ENCODE results near the gene KIZ.
A peak's percentile ranks its signal among the peaks of the same experiment; 100 is the strongest.

Gene KIZ

GRCh38 chr20:21251278-21251677 is 125.4 kb downstream of the KIZ start:
- TF ChIP-seq CTCF (IDR thresholded peaks at IDR 0.05; ENCODE audit: insufficient read depth, low read depth, low read length, missing control alignments): no peak
- no peak overlapping the region for H3K4me3 ChIP-seq (ENCODE audit: low read depth, low read length)
- DNase-seq (ENCODE audit: low read depth): no peak

GRCh38 chr20:21257192-21257591 is 131.3 kb downstream of the KIZ start:
- H3K4me3 ChIP-seq (ENCODE audit: low read depth, low read length): no peak overlapping the region
- no peak for TF ChIP-seq CTCF (IDR thresholded peaks at IDR 0.05; ENCODE audit: insufficient read depth, low read depth, low read length, missing control alignments)
- no peak for DNase-seq (ENCODE audit: low read depth)

GRCh38 chr20:21258411-21258810 is 132.5 kb downstream of the KIZ start:
- no peak for TF ChIP-seq CTCF (IDR thresholded peaks at IDR 0.05; ENCODE audit: insufficient read depth, low read depth, low read length, missing control alignments)
- DNase-seq (ENCODE audit: low read depth): no peak
- no peak overlapping the region for H3K4me3 ChIP-seq (ENCODE audit: low read depth, low read length)

- no peak overlapping the region for H3K4me3 ChIP-seq (ENCODE audit: low read depth, low read length)
- no peak for DNase-seq (ENCODE audit: low read depth)
- TF ChIP-seq CTCF (IDR thresholded peaks at IDR 0.05; ENCODE audit: insufficient read depth, low read depth, low read length, missing control alignments): no peak
Measured at GRCh38 chr20:21259346-21259745, 133.5 kb downstream of the KIZ start.

GRCh38 chr20:21262812-21263211 is 136.9 kb downstream of the KIZ start:
- no peak overlapping the region for H3K4me3 ChIP-seq (ENCODE audit: low read depth, low read length)
- DNase-seq (ENCODE audit: low read depth): no peak
- TF ChIP-seq CTCF (IDR thresholded peaks at IDR 0.05; ENCODE audit: insufficient read depth, low read depth, low read length, missing control alignments): no peak

- TF ChIP-seq CTCF (IDR thresholded peaks at IDR 0.05; ENCODE audit: insufficient read depth, low read depth, low read length, missing control alignments): no peak
- no peak for DNase-seq (ENCODE audit: low read depth)
- no peak overlapping the region for H3K4me3 ChIP-seq (ENCODE audit: low read depth, low read length)
Measured at GRCh38 chr20:21265261-21266190, 139.6 kb downstream of the KIZ start.

GRCh38 chr20:21266191-21266536 is 140.3 kb downstream of the KIZ start:
- H3K4me3 ChIP-seq (ENCODE audit: low read depth, low read length): no peak overlapping the region
- peak; percentile 4 for DNase-seq (ENCODE audit: low read depth)

More at GRCh38 chr20:21266191-21266536, 140.3 kb downstream of the KIZ start:
- no peak for TF ChIP-seq CTCF (IDR thresholded peaks at IDR 0.05; ENCODE audit: insufficient read depth, low read depth, low read length, missing control alignments)
